ENCODE results near the gene PNPLA2.
A peak's percentile ranks its signal among the peaks of the same experiment; 100 is the strongest.

GRCh38 chr11:809287-810039 is 9.3 kb upstream of the PNPLA2 start, which contains the start of gene RPLP2:
- TF ChIP-seq FOSL1 (IDR thresholded peaks at IDR 0.05; ENCODE audit: insufficient read depth, low read depth, low read length) (no peak), CHD1 (IDR thresholded peaks at IDR 0.05; ENCODE audit: low read depth, low read length) (no peak), CTCF (IDR thresholded peaks at IDR 0.05; ENCODE audit: control extremely low read depth in 1 of 3, insufficient read depth in 1 of 3, low read depth in 1 of 3, low read length in 3 of 3) (no peak), RAD21 (IDR thresholded peaks at IDR 0.05 in 1 of 2, conservative IDR thresholded peaks at IDR 0.05 in 1 of 2; ENCODE audit: low read depth in 2 of 2, low read length in 2 of 2) (no peak), POLR2A (IDR thresholded peaks at IDR 0.05; ENCODE audit: control extremely low read depth in 1 of 2, low read depth in 2 of 2, low read length in 2 of 2) (peak in 1 of 2 experiments; percentile 90; a peak in 2 of 3 replicates), KDM5A (IDR thresholded peaks at IDR 0.05; ENCODE audit: low read length) (no peak; the same call in none of the 2 replicates), EP300 (IDR thresholded peaks at IDR 0.05; ENCODE audit: borderline replicate concordance in 1 of 2, low read depth in 2 of 2, low read length in 2 of 2) (no peak; a peak in 1 of 3 replicates), POLR2AphosphoS5 (IDR thresholded peaks at IDR 0.05; ENCODE audit: low read depth, low read length) (peak; percentile 92), YY1 (IDR thresholded peaks at IDR 0.05; ENCODE audit: low read depth, low read length) (peak; percentile 83), CEBPB (IDR thresholded peaks at IDR 0.05; ENCODE audit: low read depth, low read length) (no peak), ZNF274 (IDR thresholded peaks at IDR 0.05; ENCODE audit: borderline replicate concordance, extremely low read depth, low read length) (no peak), EZH2 (IDR thresholded peaks at IDR 0.05; ENCODE audit: low read depth, low read length, severe bottlenecking) (no peak), PHF8 (conservative IDR thresholded peaks at IDR 0.05; ENCODE audit: low read depth, low read length) (peak; percentile 82), MAX (IDR thresholded peaks at IDR 0.05) (peak; percentile 84)

Measured in H1 (cell line).